Uterus (tissue), 4 donors: ENCODE measurements around the gene ACTR3C. TPM values are rescaled to one million over a fixed set of nuclear protein-coding genes. Genes with fewer than 3 reads are reported as not detected.

Source experiments
- DNase-seq, 2 donors: peaks; one replicate each; pipeline ENCODE4 v3.0.0-alpha.2; 2019 to 2020
- H3K27ac ChIP-seq, 2 donors: fragments of 200-600 bp; sonication (generic); 1 replicate in 1 of 2; 2 replicates in 1 of 2; pipeline ENCODE4 v1.5.1; 2016 to 2018
- H3K27me3 ChIP-seq, 2 donors: fragments of 200-600 bp; sonication (generic); one replicate each; pipeline ENCODE4 v1.5.1; 2018 to 2019; ENCODE audit warnings: control low read depth in 1 of 2
- H3K36me3 ChIP-seq, 2 donors: fragments of 200-600 bp; sonication (generic); one replicate each; pipeline ENCODE4 v1.5.1; 2019; ENCODE audit warnings: control low read depth in 1 of 2
- H3K4me1 ChIP-seq, 2 donors: fragments of 200-600 bp; sonication (generic); one replicate each; pipeline ENCODE4 v1.5.1; 2018 to 2019; ENCODE audit warnings: control low read depth in 1 of 2
- H3K4me3 ChIP-seq, 2 donors: fragments of 200-600 bp; sonication (generic); 1 replicate in 1 of 2; 2 replicates in 1 of 2; pipeline ENCODE4 v1.5.1; 2018 to 2019; ENCODE audit warnings: mild to moderate bottlenecking in 1 of 2
- H3K9me3 ChIP-seq, 2 donors: fragments of 200-600 bp; sonication (generic); one replicate each; pipeline ENCODE4 v1.5.1; 2019; ENCODE audit warnings: control low read depth in 1 of 2
- CTCF ChIP-seq, 4 experiments: fragments of 200-600 bp in 2 of 4; fragments of 450-650 bp in 2 of 4; sonication (generic) in 2 of 4; IDR thresholded peaks; one replicate each; pipeline ENCODE4 v1.5.1; 2016 to 2019; ENCODE audit warnings: antibody characterized with exemption in 4 of 4, mild to moderate bottlenecking in 2 of 4, moderate library complexity in 1 of 4
- POLR2A ChIP-seq, 2 donors: fragments of 450-650 bp; IDR thresholded peaks; one replicate each; pipeline ENCODE4 v1.6.1; 2016; ENCODE audit warnings: antibody characterized with exemption in 2 of 2, mild to moderate bottlenecking in 1 of 2, moderate library complexity in 1 of 2
- intact Hi-C: fragments of 100-400 bp; cut with DNase I; formaldehyde crosslinking; loops from one replicate; pipeline ENCODE4 v1.15.1; 2023; ENCODE audit warnings: low total_unique reads
- total RNA-seq, 4 donors: library from RNA; depleted of rRNA in 3 of 4; stranded (reverse); fragments of >200 nt in 3 of 4; gene quantifications; one replicate each; pipeline versions ENCODE4 v1.1.0 to v1.2.4, GENCODE V29; 2014 to 2023
- donor health status: DM: yes; HTN: yes; CAD: no.

The ACTR3C gene
- total RNA-seq, 4 donors from 2014 or later: 2.6 to 13.1 (median 10.3) TPM

- no peaks in the 10 kb centered on the region for H3K36me3 ChIP-seq
- intact Hi-C loops: no loop called here
- H3K4me3 ChIP-seq: no peak overlapping the region
- no peaks in the 10 kb centered on the region for H3K9me3 ChIP-seq
- H3K27me3 ChIP-seq: no peaks in the 10 kb centered on the region
- no peak for TF ChIP-seq POLR2A (IDR thresholded peaks at IDR 0.05)
- DNase-seq: no peak
- peaks cover 6 to 19% of the 10 kb centered on the region in 2 donors for H3K4me1 ChIP-seq
- peak overlapping the region; percentile 85 to 96 for H3K27ac ChIP-seq
Observed at GRCh38 chr7:150335774-150336112, 12.4 kb upstream of the ACTR3C start.

- Histone ChIP-seq H3K4me3 (no peak overlapping the region), H3K9me3 (no peaks in the 10 kb centered on the region), H3K27me3 (no peaks in the 10 kb centered on the region), H3K36me3 (no peaks in the 10 kb centered on the region), H3K27ac (peak overlapping the region; percentile 85 to 96), H3K4me1 (peaks cover 6 to 19% of the 10 kb centered on the region in 2 donors)
- TF ChIP-seq CTCF (IDR thresholded peaks at IDR 0.05): no peak
- no peak for TF ChIP-seq POLR2A (IDR thresholded peaks at IDR 0.05)
- peak; percentile 50 to 76 for DNase-seq
- intact Hi-C loops: no loop called here
Observed at GRCh38 chr7:150335108-150335773, 11.9 kb upstream of the ACTR3C start.

GRCh38 chr7:150334108-150334507 lies 10.8 kb upstream of the ACTR3C start:
- peaks cover 6 to 14% of the 10 kb centered on the region in 2 donors for H3K4me1 ChIP-seq
- TF ChIP-seq POLR2A (IDR thresholded peaks at IDR 0.05): no peak
- no peak for TF ChIP-seq CTCF (IDR thresholded peaks at IDR 0.05)
- intact Hi-C loops: no loop called here

GRCh38 chr7:150333659-150334058 lies 10.3 kb upstream of the ACTR3C start:
- Histone ChIP-seq H3K27ac (peak overlapping the region; percentile 85 to 96), H3K9me3 (no peaks in the 10 kb centered on the region), H3K4me3 (no peak overlapping the region), H3K4me1 (peaks cover 6 to 11% of the 10 kb centered on the region in 2 donors), H3K36me3 (no peaks in the 10 kb centered on the region), H3K27me3 (no peaks in the 10 kb centered on the region)
- intact Hi-C loops: no loop called here
- DNase-seq: no peak
- TF ChIP-seq POLR2A (IDR thresholded peaks at IDR 0.05) (no peak), CTCF (IDR thresholded peaks at IDR 0.05) (no peak)

More at GRCh38 chr7:150334108-150334507, 10.8 kb upstream of the ACTR3C start:
- Histone ChIP-seq H3K27me3 (no peaks in the 10 kb centered on the region), H3K36me3 (no peaks in the 10 kb centered on the region), H3K9me3 (no peaks in the 10 kb centered on the region), H3K4me3 (no peak overlapping the region), H3K27ac (peak overlapping the region; percentile 85 to 96)
- no peak for DNase-seq

GRCh38 chr7:150332852-150333635 lies 9.7 kb upstream of the ACTR3C start:
- Histone ChIP-seq H3K27me3 (no peaks in the 10 kb centered on the region), H3K4me1 (peaks cover 6 to 11% of the 10 kb centered on the region in 2 donors), H3K27ac (peak overlapping the region; percentile 85 to 96), H3K36me3 (no peaks in the 10 kb centered on the region), H3K4me3 (no peak overlapping the region), H3K9me3 (no peaks in the 10 kb centered on the region)
- TF ChIP-seq CTCF (IDR thresholded peaks at IDR 0.05) (no peak), POLR2A (IDR thresholded peaks at IDR 0.05) (no peak)
- DNase-seq: no peak
- intact Hi-C loops: no loop called here
